Memory B cell (primary cell): Measurements from ENCODE around the gene DUS2.
"Not testable (repeated sequence)": the region's sequence is repeated elsewhere in the genome, so short reads cannot be mapped to it uniquely, and the experiment has no call there.

Experiments used
- ATAC-seq: fragments of 150-1000 bp; cut with Tn5 transposase; 2 replicates; pipeline ENCODE4 v1.10.0; 2021; ENCODE audit warnings: low read depth, mild to moderate bottlenecking, moderate library complexity
- DNase-seq, 2 donors: peaks; one replicate each; pipeline ENCODE4 v3.0.0; 2022; ENCODE audit warnings: low spot score in 2 of 2
- H3K27ac Mint-ChIP-seq: one replicate; pipeline ENCODE4 v1.8.0; 2022; ENCODE audit warnings: mild to moderate bottlenecking, moderate library complexity, mixed read lengths
- H3K27me3 Mint-ChIP-seq: one replicate; pipeline ENCODE4 v1.8.0; 2022; ENCODE audit warnings: mixed read lengths
- H3K36me3 Mint-ChIP-seq: one replicate; pipeline ENCODE4 v1.8.0; 2022; ENCODE audit warnings: mild to moderate bottlenecking, mixed read lengths
- H3K4me1 Mint-ChIP-seq: one replicate; pipeline ENCODE4 v1.8.0; 2022; ENCODE audit warnings: mixed read lengths
- H3K4me3 Mint-ChIP-seq: one replicate; pipeline ENCODE4 v1.8.0; 2022; ENCODE audit warnings: mild to moderate bottlenecking, moderate library complexity, mixed read lengths
- H3K9me3 Mint-ChIP-seq: one replicate; pipeline ENCODE4 v1.8.0; 2022; ENCODE audit warnings: mixed read lengths

The DUS2 gene

GRCh38 chr16:68114939-68115338, 91.9 kb downstream of the DUS2 start:
- H3K27ac Mint-ChIP-seq, H3K4me3 Mint-ChIP-seq: not testable (repeated sequence)
- peaks cover 38% of the 10 kb centered on the region for H3K4me1 Mint-ChIP-seq

GRCh38 chr16:68115851-68116250, 92.8 kb downstream of the DUS2 start:
- Mint-ChIP-seq H3K4me1 (peaks cover 34% of the 10 kb centered on the region), H3K27me3 (no peaks in the 10 kb centered on the region), H3K27ac (no peak overlapping the region), H3K9me3 (peaks cover 8% of the 10 kb centered on the region), H3K4me3 (no peak overlapping the region), H3K36me3 (peaks cover 18% of the 10 kb centered on the region)
- ATAC-seq = no peak
- no peak for DNase-seq

More at GRCh38 chr16:68114939-68115338, 91.9 kb downstream of the DUS2 start:
- not testable (repeated sequence) for DNase-seq, ATAC-seq, H3K27me3 Mint-ChIP-seq
- peaks cover 13% of the 10 kb centered on the region for H3K9me3 Mint-ChIP-seq
- peaks cover 22% of the 10 kb centered on the region for H3K36me3 Mint-ChIP-seq

- peaks cover 30% of the 10 kb centered on the region for H3K4me1 Mint-ChIP-seq
- ATAC-seq (peak; percentile 49), DNase-seq (peak in 1 of 2 donors; percentile 10)
Observed at GRCh38 chr16:68116256-68116867, 93.3 kb downstream of the DUS2 start.

GRCh38 chr16:68117884-68118283, 94.8 kb downstream of the DUS2 start:
- DNase-seq (no peak), ATAC-seq (no peak)
- Mint-ChIP-seq H3K4me1 (peaks cover 30% of the 10 kb centered on the region), H3K9me3 (no peaks in the 10 kb centered on the region), H3K4me3 (no peak overlapping the region), H3K36me3 (peaks cover 11% of the 10 kb centered on the region), H3K27me3 (no peaks in the 10 kb centered on the region), H3K27ac (peak overlapping the region; percentile 69)

More at GRCh38 chr16:68116256-68116867, 93.3 kb downstream of the DUS2 start:
- no peak overlapping the region for H3K27ac Mint-ChIP-seq
- peaks cover 6% of the 10 kb centered on the region for H3K9me3 Mint-ChIP-seq
- H3K36me3 Mint-ChIP-seq = peaks cover 13% of the 10 kb centered on the region
- H3K4me3 Mint-ChIP-seq = no peak overlapping the region
- no peaks in the 10 kb centered on the region for H3K27me3 Mint-ChIP-seq

GRCh38 chr16:68118954-68119353, 95.9 kb downstream of the DUS2 start:
- not testable (repeated sequence) for H3K9me3 Mint-ChIP-seq, H3K27me3 Mint-ChIP-seq
- Mint-ChIP-seq H3K4me1 (peaks cover 26% of the 10 kb centered on the region), H3K4me3 (peak overlapping the region; percentile 35), H3K36me3 (peaks cover 11% of the 10 kb centered on the region), H3K27ac (peak overlapping the region; percentile 69)
- ATAC-seq = peak; percentile 82
- peak in 1 of 2 donors; percentile 7 for DNase-seq

- not testable (repeated sequence) for ATAC-seq, DNase-seq, H3K4me3 Mint-ChIP-seq, H3K27me3 Mint-ChIP-seq, H3K9me3 Mint-ChIP-seq
- Mint-ChIP-seq H3K36me3 (peaks cover 14% of the 10 kb centered on the region), H3K4me1 (peaks cover 29% of the 10 kb centered on the region), H3K27ac (peak overlapping the region; percentile 75)
Observed at GRCh38 chr16:68120496-68120895, 97.4 kb downstream of the DUS2 start.

- no peak overlapping the region for H3K27ac Mint-ChIP-seq
- no peaks in the 10 kb centered on the region for H3K9me3 Mint-ChIP-seq
- H3K4me1 Mint-ChIP-seq = peaks cover 27% of the 10 kb centered on the region
- H3K4me3 Mint-ChIP-seq = no peak overlapping the region
- H3K36me3 Mint-ChIP-seq = peaks cover 17% of the 10 kb centered on the region
- H3K27me3 Mint-ChIP-seq = no peaks in the 10 kb centered on the region
- ATAC-seq = no peak
- no peak for DNase-seq
Observed at GRCh38 chr16:68126395-68126794, 103.3 kb downstream of the DUS2 start.

GRCh38 chr16:68128577-68129305, 105.7 kb downstream of the DUS2 start:
- Mint-ChIP-seq H3K36me3 (peaks cover 11% of the 10 kb centered on the region), H3K4me1 (peaks cover 22% of the 10 kb centered on the region), H3K27ac (no peak overlapping the region), H3K4me3 (no peak overlapping the region), H3K27me3 (no peaks in the 10 kb centered on the region), H3K9me3 (no peaks in the 10 kb centered on the region)
- ATAC-seq = no peak
- no peak for DNase-seq
